BE2C (cell line): ENCODE measurements around the gene NEURL1B.

Experiments used
- DNase-seq: peaks from one replicate; pipeline ENCODE4 v3.0.0-alpha.2; 2020
- H3K27me3 ChIP-seq: fragments of 250-450 bp; sonication (Bioruptor Pico); 2 replicates; pipeline ENCODE4 v1.5.1; 2020; ENCODE audit warnings: mild to moderate bottlenecking
- H3K36me3 ChIP-seq: fragments of 250-450 bp; sonication (Bioruptor Pico); 2 replicates; pipeline ENCODE4 v1.5.1; 2020; ENCODE audit warnings: mild to moderate bottlenecking
- H3K4me1 ChIP-seq: fragments of 250-450 bp; sonication (Bioruptor Pico); 2 replicates; pipeline ENCODE4 v1.5.1; 2020
- H3K4me3 ChIP-seq: 2 replicates; pipeline ENCODE4 v1.5.1; 2011; ENCODE audit warnings: low read depth, low read length
- H3K9me3 ChIP-seq: fragments of 250-450 bp; sonication (Bioruptor Pico); 2 replicates; pipeline ENCODE4 v1.5.1; 2020
- CTCF ChIP-seq: IDR thresholded peaks from 2 replicates; pipeline ENCODE4 v1.5.1; 2012; ENCODE audit warnings: mild to moderate bottlenecking, low read depth, low read length

NEURL1B gene

GRCh38 chr5:172736508-172737135 is 95.6 kb downstream of the NEURL1B start:
- Histone ChIP-seq H3K36me3 (no peaks in the 10 kb centered on the region), H3K27me3 (no peaks in the 10 kb centered on the region), H3K4me3 (no peak overlapping the region), H3K9me3 (no peaks in the 10 kb centered on the region), H3K4me1 (no peaks in the 10 kb centered on the region)
- DNase-seq, result no peak
- TF ChIP-seq CTCF, result no peak

- no peak for TF ChIP-seq CTCF
- no peaks in the 10 kb centered on the region for H3K36me3 ChIP-seq
- DNase-seq, result no peak
These were observed 98.3 kb downstream of the NEURL1B start for GRCh38 chr5:172739375-172739774.

GRCh38 chr5:172740428-172741205 is 99.6 kb downstream of the NEURL1B start:
- no peak for DNase-seq
- Histone ChIP-seq H3K9me3 (no peaks in the 10 kb centered on the region), H3K27me3 (no peaks in the 10 kb centered on the region), H3K36me3 (no peaks in the 10 kb centered on the region), H3K4me1 (no peaks in the 10 kb centered on the region), H3K4me3 (no peak overlapping the region)
- TF ChIP-seq CTCF, result no peak

More at GRCh38 chr5:172739375-172739774, 98.3 kb downstream of the NEURL1B start:
- no peaks in the 10 kb centered on the region for H3K9me3 ChIP-seq
- no peaks in the 10 kb centered on the region for H3K4me1 ChIP-seq
- no peaks in the 10 kb centered on the region for H3K27me3 ChIP-seq
- no peak overlapping the region for H3K4me3 ChIP-seq
